Spleen (tissue), 11 donors: ENCODE measurements around the gene TEF. TPM values are rescaled to one million over a fixed set of nuclear protein-coding genes. Genes with fewer than 3 reads are reported as not detected.

Experiments
- DNase-seq: peaks from one replicate; pipeline ENCODE4 v3.0.0-alpha.2; 2020
- H3K27ac ChIP-seq, 8 donors: fragments of 200-600 bp; sonication (generic) in 7 of 8; 1 replicate in 4 of 8; 2 replicates in 4 of 8; pipeline versions ENCODE4 v1.5.0 to v1.8.0; 2016 to 2021; ENCODE audit warnings: inconsistent platforms in 4 of 8, mild to moderate bottlenecking in 4 of 8, moderate library complexity in 1 of 8
- H3K27me3 ChIP-seq, 7 donors: fragments of 200-600 bp; sonication (generic) in 6 of 7; replicated peaks in 1 of 7; 1 replicate in 4 of 7; 2 replicates in 3 of 7; pipeline versions ENCODE4 v1.5.0 to v1.8.0; 2016 to 2021; ENCODE audit warnings: inconsistent platforms in 3 of 7, mild to moderate bottlenecking in 1 of 7
- H3K36me3 ChIP-seq, 6 donors: fragments of 200-600 bp; sonication (generic) in 5 of 6; 1 replicate in 4 of 6; 2 replicates in 2 of 6; pipeline versions ENCODE4 v1.5.0 to v1.8.0; 2016 to 2021; ENCODE audit warnings: inconsistent platforms in 2 of 6
- H3K4me1 ChIP-seq, 6 donors: fragments of 200-600 bp; sonication (generic) in 5 of 6; 1 replicate in 3 of 6; 2 replicates in 3 of 6; pipeline versions ENCODE4 v1.5.0 to v1.8.0; 2016 to 2021; ENCODE audit warnings: inconsistent platforms in 3 of 6
- H3K4me3 ChIP-seq, 8 donors: fragments of 200-600 bp; sonication (generic) in 7 of 8; 1 replicate in 4 of 8; 2 replicates in 4 of 8; pipeline versions ENCODE4 v1.5.0 to v1.8.0; 2016 to 2021; ENCODE audit warnings: inconsistent platforms in 4 of 8, mild to moderate bottlenecking in 4 of 8, moderate library complexity in 2 of 8
- H3K9me3 ChIP-seq, 8 donors: fragments of 200-600 bp; sonication (generic) in 7 of 8; 1 replicate in 4 of 8; 2 replicates in 4 of 8; pipeline versions ENCODE4 v1.5.0 to v1.8.0; 2016 to 2021; ENCODE audit warnings: inconsistent platforms in 4 of 8
- CTCF ChIP-seq, 11 experiments: fragments of 200-600 bp in 7 of 11; fragments of 450-650 bp in 4 of 11; sonication (generic) in 4 of 11; IDR thresholded peaks in 8 of 11; conservative IDR thresholded peaks in 3 of 11; 1 replicate in 7 of 11; 2 replicates in 4 of 11; pipeline versions ENCODE4 v1.4.0 to v1.8.0; 2016 to 2021; ENCODE audit warnings: antibody characterized with exemption in 11 of 11, inconsistent platforms in 4 of 11, mild to moderate bottlenecking in 1 of 11
- POLR2A ChIP-seq, 3 donors: fragments of 450-650 bp; IDR thresholded peaks; one replicate each; pipeline ENCODE4 v1.5.1; 2017; ENCODE audit warnings: antibody characterized with exemption in 3 of 3, mild to moderate bottlenecking in 1 of 3
- POLR2AphosphoS5 ChIP-seq, 3 donors: sonication (generic); formaldehyde crosslinking; IDR thresholded peaks; one replicate each; pipeline ENCODE4 v1.5.1; 2017; ENCODE audit warnings: antibody characterized with exemption in 3 of 3
- WGBS, 5 donors: extraction: QIAGEN DNeasy Blood & Tissue Kit in 3 of 5; methylation state at CpG; one replicate each; pipeline versions ENCODE4 v1.1.5 to v1.1.7; 2013 to 2018; 5-methylcytosine and 5-hydroxymethylcytosine counted together
- intact Hi-C: fragments of 100-400 bp; cut with DNase I; formaldehyde crosslinking; loops from one replicate; pipeline ENCODE4 v1.15.0; 2023; ENCODE audit warnings: low total_unique reads
- polyA plus RNA-seq, 3 donors: library from polyadenylated mRNA; stranded (reverse); fragments of 200-250 nt; gene quantifications; one replicate each; pipeline ENCODE4 v1.2.1, GENCODE V29; 2013
- total RNA-seq, 7 donors: library from RNA; depleted of rRNA in 3 of 7; stranded (reverse); fragments of >200 nt in 3 of 7; fragmentation: NEBNext Ultra II Directional in 4 of 7; extraction: Animal tissue kit (Norgen Biotek cat#: 25700) in 4 of 7; gene quantifications; one replicate each; pipeline versions ENCODE4 v1.1.0 to v1.2.1, GENCODE V29; 2016 to 2021
- donor health status: healthy with polysubstance abuse.
- donor health status: DM: no; HTN: no; CAD: no; lungs with moderate emphysema.
- donor health status: DM: no; HTN: no; CAD: no.
- donor health status: Bipolar disorder and iron deficiency.
- donor health status: healthy.
- donor health status: DM: no; HTN: no; CAD: no.
- donor health status: DM: yes; HTN: yes; CAD: no.

TEF gene
- total and polyA plus RNA-seq, 10 donors, result 2.2 to 29.9 (median 11.6) TPM

- Histone ChIP-seq H3K27me3 (no peaks in the 10 kb centered on the region), H3K4me1 (no peaks in the 10 kb centered on the region), H3K9me3 (no peaks in the 10 kb centered on the region), H3K36me3 (peaks cover 7 to 100% (median 97%) of the 10 kb centered on the region in 6 donors), H3K4me3 (no peak overlapping the region), H3K27ac (no peak overlapping the region)
- intact Hi-C loops, result no loop called here
- DNase-seq, result no peak
- 97 to 98% (median 98%) methylated on average over 11 to 22 of the region's 22 CpGs for WGBS, 5 donors
- peak in 1 of 3 donors; percentile 52 for TF ChIP-seq POLR2AphosphoS5 (IDR thresholded peaks at IDR 0.05)
- no peak for TF ChIP-seq CTCF (IDR thresholded peaks at IDR 0.05 in 8 of 11, conservative IDR thresholded peaks at IDR 0.05 in 3 of 11)
These were observed 32.7 kb upstream of the TEF start for GRCh38 chr22:41348964-41349484.

- peak overlapping the region in 1 of 8 donors; percentile 16 for H3K27ac ChIP-seq
- no peak for DNase-seq
- H3K4me1 ChIP-seq, result no peaks in the 10 kb centered on the region
- H3K27me3 ChIP-seq, result no peaks in the 10 kb centered on the region
- intact Hi-C loops, result no loop called here
- no peaks in the 10 kb centered on the region for H3K9me3 ChIP-seq
- H3K4me3 ChIP-seq, result no peak overlapping the region
- peaks cover 7 to 100% (median 96%) of the 10 kb centered on the region in 6 donors for H3K36me3 ChIP-seq
- WGBS, 5 donors, result 81 to 95% (median 85%) methylated on average over 4 of the region's 4 CpGs
- no peak for TF ChIP-seq POLR2A (IDR thresholded peaks at IDR 0.05)
- no peak for TF ChIP-seq CTCF (IDR thresholded peaks at IDR 0.05 in 8 of 11, conservative IDR thresholded peaks at IDR 0.05 in 3 of 11)
- no peak for TF ChIP-seq POLR2AphosphoS5 (IDR thresholded peaks at IDR 0.05)
These were observed 31.7 kb upstream of the TEF start for GRCh38 chr22:41350087-41350486.

GRCh38 chr22:41351011-41351410 is 30.7 kb upstream of the TEF start:
- H3K4me1 ChIP-seq, result no peaks in the 10 kb centered on the region
- DNase-seq, result no peak
- peaks cover 9 to 100% (median 96%) of the 10 kb centered on the region in 6 donors for H3K36me3 ChIP-seq
- H3K27ac ChIP-seq, result no peak overlapping the region
- H3K27me3 ChIP-seq, result no peaks in the 10 kb centered on the region
- intact Hi-C loops, result no loop called here
- 93 to 98% (median 95%) methylated on average over 4 to 5 of the region's 5 CpGs for WGBS, 5 donors
- no peak overlapping the region for H3K4me3 ChIP-seq
- H3K9me3 ChIP-seq, result no peaks in the 10 kb centered on the region
- TF ChIP-seq CTCF (IDR thresholded peaks at IDR 0.05 in 8 of 11, conservative IDR thresholded peaks at IDR 0.05 in 3 of 11), result no peak
- peak in 1 of 3 donors; percentile 45 for TF ChIP-seq POLR2AphosphoS5 (IDR thresholded peaks at IDR 0.05)
- no peak for TF ChIP-seq POLR2A (IDR thresholded peaks at IDR 0.05)

GRCh38 chr22:41352058-41352457 is 29.7 kb upstream of the TEF start:
- no peaks in the 10 kb centered on the region for H3K27me3 ChIP-seq
- intact Hi-C loops, result no loop called here
- peaks cover 4 to 100% (median 96%) of the 10 kb centered on the region in 6 donors for H3K36me3 ChIP-seq
- no peak for DNase-seq
- H3K27ac ChIP-seq, result no peak overlapping the region
- H3K4me3 ChIP-seq, result no peak overlapping the region
- H3K4me1 ChIP-seq, result no peaks in the 10 kb centered on the region
- TF ChIP-seq POLR2A (IDR thresholded peaks at IDR 0.05), result no peak
- TF ChIP-seq CTCF (IDR thresholded peaks at IDR 0.05 in 8 of 11, conservative IDR thresholded peaks at IDR 0.05 in 3 of 11), result no peak
- no peak for TF ChIP-seq POLR2AphosphoS5 (IDR thresholded peaks at IDR 0.05)
- no peaks in the 10 kb centered on the region for H3K9me3 ChIP-seq
- 79 to 87% (median 81%) methylated on average over 6 of the region's 6 CpGs for WGBS, 5 donors
